CD14-positive monocyte (primary cell): Measurements from ENCODE around the gene MFGE8. TPM values are rescaled to one million over a fixed set of nuclear protein-coding genes. Genes with fewer than 3 reads are reported as not detected.

Experiments
- DNase-seq, 3 donors: peaks; one replicate each; pipeline ENCODE4 v3.0.0-alpha.2; 2011 to 2022
- H2AFZ ChIP-seq: 2 replicates; pipeline ENCODE4 v1.6.0; 2012; ENCODE audit warnings: mild to moderate bottlenecking, low read depth, low read length, inconsistent platforms; ENCODE audit not compliant: insufficient read depth, poor library complexity, severe bottlenecking
- H3K27ac ChIP-seq, 2 donors: 1 replicate in 1 of 2; 2 replicates in 1 of 2; pipeline ENCODE4 v1.5.1; 2012 to 2013; ENCODE audit warnings: low read length in 2 of 2, control low read depth in 1 of 2, inconsistent platforms in 1 of 2, low read depth in 1 of 2, mild to moderate bottlenecking in 1 of 2
- H3K27me3 ChIP-seq, 2 donors: one replicate each; pipeline versions ENCODE4 v1.6.0 to v1.6.1; 2011 to 2013; ENCODE audit warnings: low read length in 2 of 2; ENCODE audit not compliant: control insufficient read depth in 2 of 2, insufficient read depth in 2 of 2
- H3K36me3 ChIP-seq, 2 donors: replicated peaks in 1 of 2; 1 replicate in 1 of 2; 2 replicates in 1 of 2; pipeline versions ENCODE4 v1.5.1 to v1.6.1; 2012 to 2013; ENCODE audit warnings: low read length in 2 of 2, control low read depth in 1 of 2, inconsistent platforms in 1 of 2, mild to moderate bottlenecking in 1 of 2; ENCODE audit not compliant: insufficient read depth in 2 of 2, control insufficient read depth in 1 of 2
- H3K4me1 ChIP-seq, 2 donors: 1 replicate in 1 of 2; 2 replicates in 1 of 2; pipeline versions ENCODE4 v1.5.1 to v1.6.1; 2012 to 2013; ENCODE audit warnings: low read length in 2 of 2, control low read depth in 1 of 2, inconsistent platforms in 1 of 2, mild to moderate bottlenecking in 1 of 2, moderate library complexity in 1 of 2; ENCODE audit not compliant: insufficient read depth in 2 of 2, control insufficient read depth in 1 of 2
- H3K4me2 ChIP-seq: replicated peaks from 2 replicates; pipeline ENCODE3; 2012; ENCODE audit warnings: low read length, moderate library complexity, mild to moderate bottlenecking; ENCODE audit not compliant: poor library complexity, severe bottlenecking; ENCODE audit errors: extremely low read depth
- H3K4me3 ChIP-seq, 3 experiments: fragments of 200-600 bp in 1 of 3; sonication (generic) in 1 of 3; replicated peaks in 1 of 3; 1 replicate in 2 of 3; 2 replicates in 1 of 3; pipeline ENCODE4 v1.5.1; 2011 to 2013; ENCODE audit warnings: low read length in 3 of 3, mild to moderate bottlenecking in 3 of 3, control low read depth in 2 of 3, low read depth in 2 of 3, inconsistent platforms in 1 of 3, moderate library complexity in 1 of 3
- H3K79me2 ChIP-seq: 2 replicates; pipeline ENCODE4 v1.6.0; 2012; ENCODE audit warnings: mild to moderate bottlenecking, control low read depth, inconsistent platforms, low read length, moderate library complexity; ENCODE audit not compliant: insufficient read depth
- H3K9ac ChIP-seq: 2 replicates; pipeline ENCODE4 v1.6.0; 2017; ENCODE audit warnings: low read length, mild to moderate bottlenecking; ENCODE audit not compliant: insufficient read depth, poor library complexity, severe bottlenecking
- H3K9me3 ChIP-seq, 2 donors: replicated peaks in 1 of 2; 1 replicate in 1 of 2; 2 replicates in 1 of 2; pipeline versions ENCODE4 v1.5.1 to v1.6.1; 2012 to 2013; ENCODE audit warnings: low read length in 2 of 2, control low read depth in 1 of 2; ENCODE audit not compliant: control insufficient read depth in 1 of 2, insufficient read depth in 1 of 2
- H4K20me1 ChIP-seq: 2 replicates; pipeline ENCODE4 v1.6.0; 2012; ENCODE audit warnings: mild to moderate bottlenecking, low read length, control low read depth, moderate library complexity; ENCODE audit not compliant: insufficient read depth
- H3K27ac Mint-ChIP-seq, 7 donors: one replicate each; pipeline ENCODE4 v1.8.0; 2020; ENCODE audit warnings: mild to moderate bottlenecking in 7 of 7, mixed read lengths in 7 of 7, moderate library complexity in 6 of 7, inconsistent platforms in 2 of 7
- H3K27me3 Mint-ChIP-seq, 3 donors: one replicate each; pipeline ENCODE4 v1.8.0; 2021 to 2022; ENCODE audit warnings: low read depth in 3 of 3, mild to moderate bottlenecking in 3 of 3, mixed read lengths in 3 of 3, moderate library complexity in 3 of 3, inconsistent platforms in 1 of 3
- H3K36me3 Mint-ChIP-seq, 2 donors: one replicate each; pipeline ENCODE4 v1.8.0; 2020; ENCODE audit warnings: mixed read lengths in 2 of 2, inconsistent platforms in 1 of 2, mild to moderate bottlenecking in 1 of 2
- H3K4me1 Mint-ChIP-seq: one replicate; pipeline ENCODE4 v1.8.0; 2020; ENCODE audit warnings: mild to moderate bottlenecking, mixed read lengths
- H3K4me3 Mint-ChIP-seq, 2 donors: one replicate each; pipeline ENCODE4 v1.8.0; 2020; ENCODE audit warnings: mild to moderate bottlenecking in 2 of 2, mixed read lengths in 2 of 2, moderate library complexity in 1 of 2
- H3K9me3 Mint-ChIP-seq, 7 donors: one replicate each; pipeline ENCODE4 v1.8.0; 2020 to 2022; ENCODE audit warnings: mixed read lengths in 7 of 7, mild to moderate bottlenecking in 6 of 7, moderate library complexity in 6 of 7, inconsistent platforms in 2 of 7
- CTCF ChIP-seq: fragments of 200-600 bp; IDR thresholded peaks from one replicate; pipeline ENCODE4 v1.8.0; 2022; ENCODE audit warnings: antibody characterized with exemption, mild to moderate bottlenecking
- WGBS: methylation state at CpG from one replicate; pipeline ENCODE4 v1.1.5; 2013; ENCODE audit warnings: missing lambda C conversion rate; ENCODE audit not compliant: insufficient coverage; 5-methylcytosine and 5-hydroxymethylcytosine counted together
- intact Hi-C, 2 donors: fragments of 100-400 bp; cut with micrococcal nuclease; formaldehyde crosslinking; loops; one replicate each; pipeline versions ENCODE4 v1.15.0 to v1.15.1; 2023
- polyA plus RNA-seq, 3 donors: library from polyadenylated mRNA; depleted of rRNA in 1 of 3; unstranded in 2 of 3; stranded (reverse) in 1 of 3; fragments of 300-500 nt in 2 of 3; fragments of >200 nt in 1 of 3; fragmentation: Illumina TruSeq in 2 of 3; gene quantifications; 1 replicate in 2 of 3; 2 replicates in 1 of 3; pipeline ENCODE4 v1.2.3, GENCODE V29; 2012 to 2021

MFGE8 gene
- polyA plus RNA-seq, 3 donors: 2.7 TPM; not detected in 2

GRCh38 chr15:88905576-88905975, 7.6 kb downstream of the MFGE8 start:
- no peaks in the 10 kb centered on the region for H3K36me3 ChIP-seq
- Mint-ChIP-seq H3K4me3 (no peak overlapping the region), H3K9me3 (no peaks in the 10 kb centered on the region), H3K36me3 (no peaks in the 10 kb centered on the region), H3K27me3 (peaks cover 0 to 2% (median 0%) of the 10 kb centered on the region in 3 donors), H3K27ac (no peak overlapping the region), H3K4me1 (peaks cover 2% of the 10 kb centered on the region)
- no peaks in the 10 kb centered on the region for H3K4me1 ChIP-seq
- no peak for DNase-seq
- no peak overlapping the region for H3K4me3 ChIP-seq
- no peak overlapping the region for H2AFZ ChIP-seq
- TF ChIP-seq CTCF: no peak
- no peaks in the 10 kb centered on the region for H3K27me3 ChIP-seq
- H3K9ac ChIP-seq: no peak overlapping the region
- no peaks in the 10 kb centered on the region for H3K9me3 ChIP-seq
- 88% methylated on average over 9 of the region's 11 CpGs for WGBS
- no peaks in the 10 kb centered on the region for H3K79me2 ChIP-seq
- no peaks in the 10 kb centered on the region for H4K20me1 ChIP-seq
- no peak overlapping the region for H3K27ac ChIP-seq
- intact Hi-C loops: loop anchor here (2.0 to 10.0 kb wide), 3 partner anchors 109 to 271 kb away; no protein-coding TSS in a partner anchor
- no peak overlapping the region for H3K4me2 ChIP-seq

DNA sequence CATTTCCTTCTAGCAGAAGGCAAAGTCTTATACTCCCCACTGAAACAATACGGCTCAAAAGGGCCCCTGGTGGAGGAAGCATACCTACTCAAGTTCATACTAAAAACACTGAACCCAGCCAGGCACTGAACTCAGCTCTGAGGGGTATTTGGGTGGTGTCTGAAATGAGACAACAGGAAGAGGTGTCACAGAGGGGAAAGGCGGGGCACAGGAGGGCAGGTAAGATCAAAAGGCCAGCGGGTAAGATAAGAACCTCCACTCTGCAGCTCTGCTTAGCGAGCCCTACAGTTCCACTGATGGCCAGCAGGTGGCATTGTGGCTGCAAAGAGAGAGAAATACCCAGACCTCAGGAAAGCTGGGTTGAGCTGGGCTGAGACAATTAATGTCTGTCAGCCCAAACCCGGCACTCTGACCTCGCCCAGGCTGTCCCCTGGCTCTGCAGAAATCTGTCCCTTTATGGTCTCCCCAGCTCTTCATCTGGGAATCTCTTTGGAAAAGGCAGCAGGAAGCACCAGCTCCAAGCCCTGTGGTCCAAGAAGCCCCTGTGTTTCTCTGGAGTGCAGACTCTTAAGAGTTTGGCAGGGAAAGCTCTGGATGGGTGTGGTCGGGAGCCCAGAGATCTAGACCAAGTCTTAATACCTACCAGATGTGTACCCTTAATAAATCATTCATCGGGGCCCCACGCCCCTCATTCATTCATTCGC, 8.4 kb downstream of the MFGE8 start:
- H3K4me1 ChIP-seq: no peaks in the 10 kb centered on the region
- DNase-seq: peak; percentile 25 to 43 (median 43)
- H3K9ac ChIP-seq: no peak overlapping the region
- Mint-ChIP-seq H3K9me3 (no peaks in the 10 kb centered on the region), H3K4me3 (no peak overlapping the region), H3K4me1 (peaks cover 2% of the 10 kb centered on the region), H3K27me3 (peaks cover 0 to 2% (median 0%) of the 10 kb centered on the region in 3 donors), H3K27ac (peak overlapping the region in 2 of 7 donors; percentile 38 to 74), H3K36me3 (no peaks in the 10 kb centered on the region)
- H2AFZ ChIP-seq: peak overlapping the region; percentile 35
- H3K4me3 ChIP-seq: no peak overlapping the region
- WGBS: 44% methylated on average over 8 of the region's 10 CpGs
- H3K9me3 ChIP-seq: no peaks in the 10 kb centered on the region
- H3K36me3 ChIP-seq: no peaks in the 10 kb centered on the region
- no peak overlapping the region for H3K27ac ChIP-seq
- no peak overlapping the region for H3K4me2 ChIP-seq
- no peaks in the 10 kb centered on the region for H3K79me2 ChIP-seq
- no peaks in the 10 kb centered on the region for H4K20me1 ChIP-seq
- H3K27me3 ChIP-seq: no peaks in the 10 kb centered on the region
- TF ChIP-seq CTCF: peak; percentile 95
- intact Hi-C loops: loop anchor here (2.0 to 10.0 kb wide), 3 partner anchors 110 to 272 kb away; no protein-coding TSS in a partner anchor
